GM12873 (cell line): ENCODE results near the gene LTA.
A peak's percentile ranks its signal among the peaks of the same experiment; 100 is the strongest.

Experiments
- TF ChIP-seq, protein P1 (sequence below): IDR thresholded peaks from 2 replicates; pipeline ENCODE4 v1.5.1; 2012; ENCODE audit warnings: low read depth, mild to moderate bottlenecking, moderate library complexity, low read length, control low read depth; ENCODE audit not compliant: insufficient read depth; ENCODE audit errors: missing control alignments

Gene LTA

DNA sequence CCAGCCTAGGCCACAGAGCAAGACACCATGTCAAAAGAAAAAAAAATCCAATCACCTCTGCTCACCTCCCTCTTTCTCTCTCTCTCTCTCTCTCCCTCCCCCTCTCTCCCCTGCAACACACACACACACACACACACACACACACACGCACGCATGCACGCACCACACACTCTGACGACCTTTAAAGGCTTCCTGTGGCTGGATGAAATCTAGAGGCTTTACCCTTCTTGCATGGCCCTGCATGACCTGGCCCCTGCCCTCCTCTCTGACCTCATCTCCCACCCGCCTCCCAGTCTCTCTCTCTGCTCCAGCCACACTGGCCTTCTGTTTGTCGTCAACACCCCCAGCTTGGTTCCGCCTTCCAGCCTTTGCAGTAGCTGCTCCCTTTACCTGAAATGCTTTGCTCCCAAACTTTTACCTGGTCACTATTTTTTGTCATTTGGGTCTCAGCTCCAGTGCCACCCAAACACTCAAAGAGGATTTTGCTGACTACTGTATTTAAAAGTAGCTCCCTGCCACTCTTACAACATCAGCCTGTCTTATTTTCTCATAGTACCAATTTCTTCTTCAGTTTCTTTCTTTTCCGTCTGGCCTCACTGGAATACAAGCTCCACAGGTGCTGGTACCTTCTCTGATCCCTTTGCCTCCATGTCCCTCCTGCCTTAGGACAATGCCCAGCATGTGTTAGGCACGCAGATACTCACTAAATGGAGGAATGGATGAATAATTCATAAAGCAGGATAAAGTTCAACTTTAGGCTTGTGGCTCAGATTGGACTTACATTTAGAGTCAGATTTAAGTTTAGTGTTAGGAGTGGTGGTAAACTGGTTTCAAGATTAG, 4.3 kb upstream of the LTA start:
- TF ChIP-seq, protein P1, sequence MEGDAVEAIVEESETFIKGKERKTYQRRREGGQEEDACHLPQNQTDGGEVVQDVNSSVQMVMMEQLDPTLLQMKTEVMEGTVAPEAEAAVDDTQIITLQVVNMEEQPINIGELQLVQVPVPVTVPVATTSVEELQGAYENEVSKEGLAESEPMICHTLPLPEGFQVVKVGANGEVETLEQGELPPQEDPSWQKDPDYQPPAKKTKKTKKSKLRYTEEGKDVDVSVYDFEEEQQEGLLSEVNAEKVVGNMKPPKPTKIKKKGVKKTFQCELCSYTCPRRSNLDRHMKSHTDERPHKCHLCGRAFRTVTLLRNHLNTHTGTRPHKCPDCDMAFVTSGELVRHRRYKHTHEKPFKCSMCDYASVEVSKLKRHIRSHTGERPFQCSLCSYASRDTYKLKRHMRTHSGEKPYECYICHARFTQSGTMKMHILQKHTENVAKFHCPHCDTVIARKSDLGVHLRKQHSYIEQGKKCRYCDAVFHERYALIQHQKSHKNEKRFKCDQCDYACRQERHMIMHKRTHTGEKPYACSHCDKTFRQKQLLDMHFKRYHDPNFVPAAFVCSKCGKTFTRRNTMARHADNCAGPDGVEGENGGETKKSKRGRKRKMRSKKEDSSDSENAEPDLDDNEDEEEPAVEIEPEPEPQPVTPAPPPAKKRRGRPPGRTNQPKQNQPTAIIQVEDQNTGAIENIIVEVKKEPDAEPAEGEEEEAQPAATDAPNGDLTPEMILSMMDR = no peak

DNA sequence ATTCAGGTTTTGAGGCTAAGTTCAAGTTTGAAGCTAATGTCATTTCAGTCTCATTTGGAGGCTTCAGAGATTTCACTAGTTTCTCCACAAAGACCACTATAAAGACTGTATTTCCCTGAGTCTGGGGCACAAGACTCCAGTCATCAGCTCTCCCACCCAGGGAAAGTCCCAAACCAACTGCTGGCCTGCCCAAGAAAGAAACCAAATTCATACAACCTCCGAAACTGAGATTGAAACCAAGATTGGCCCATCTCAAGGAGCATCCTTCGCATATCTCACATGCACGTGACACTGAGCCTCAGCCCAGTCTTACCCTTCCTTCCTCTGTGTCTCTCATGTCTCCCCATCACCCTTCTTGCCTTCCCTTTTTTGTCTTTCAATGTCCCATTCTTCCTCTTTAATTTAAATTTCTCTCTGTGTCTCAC, 3.5 kb upstream of the LTA start:
- TF ChIP-seq, protein P1 = no peak

DNA sequence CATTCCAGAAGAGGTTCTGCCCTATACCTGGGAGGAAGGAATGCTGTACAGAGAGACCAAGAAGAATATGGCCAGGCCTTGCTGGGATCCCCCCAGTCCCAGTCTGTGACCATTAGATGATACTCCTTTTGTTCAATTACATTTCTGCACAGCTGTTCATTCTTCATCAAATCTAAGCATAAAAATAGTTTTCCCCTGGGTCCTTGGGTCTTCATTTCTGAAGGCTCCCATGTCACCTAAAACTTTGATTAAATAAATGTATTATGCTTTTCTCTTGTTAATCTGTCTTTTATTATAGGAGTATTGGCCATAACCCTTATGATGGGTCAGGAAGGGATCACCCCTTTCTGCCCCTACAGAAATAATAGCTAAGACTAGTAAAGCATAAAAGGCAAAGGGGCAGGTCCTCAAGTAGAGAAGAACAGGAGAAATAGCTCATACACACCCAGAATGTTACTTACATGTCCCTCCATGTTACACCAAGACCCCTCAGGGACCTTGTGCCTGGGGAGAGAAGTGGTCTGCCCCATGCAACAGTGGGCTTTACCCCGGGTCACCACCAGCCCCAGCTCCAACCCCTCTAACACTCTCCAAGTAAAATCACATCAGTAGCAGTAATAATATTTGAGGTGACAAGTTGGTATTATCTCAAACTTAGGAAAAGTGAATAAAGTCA, 2.1 kb upstream of the LTA start:
- TF ChIP-seq, protein P1 = no peak

DNA sequence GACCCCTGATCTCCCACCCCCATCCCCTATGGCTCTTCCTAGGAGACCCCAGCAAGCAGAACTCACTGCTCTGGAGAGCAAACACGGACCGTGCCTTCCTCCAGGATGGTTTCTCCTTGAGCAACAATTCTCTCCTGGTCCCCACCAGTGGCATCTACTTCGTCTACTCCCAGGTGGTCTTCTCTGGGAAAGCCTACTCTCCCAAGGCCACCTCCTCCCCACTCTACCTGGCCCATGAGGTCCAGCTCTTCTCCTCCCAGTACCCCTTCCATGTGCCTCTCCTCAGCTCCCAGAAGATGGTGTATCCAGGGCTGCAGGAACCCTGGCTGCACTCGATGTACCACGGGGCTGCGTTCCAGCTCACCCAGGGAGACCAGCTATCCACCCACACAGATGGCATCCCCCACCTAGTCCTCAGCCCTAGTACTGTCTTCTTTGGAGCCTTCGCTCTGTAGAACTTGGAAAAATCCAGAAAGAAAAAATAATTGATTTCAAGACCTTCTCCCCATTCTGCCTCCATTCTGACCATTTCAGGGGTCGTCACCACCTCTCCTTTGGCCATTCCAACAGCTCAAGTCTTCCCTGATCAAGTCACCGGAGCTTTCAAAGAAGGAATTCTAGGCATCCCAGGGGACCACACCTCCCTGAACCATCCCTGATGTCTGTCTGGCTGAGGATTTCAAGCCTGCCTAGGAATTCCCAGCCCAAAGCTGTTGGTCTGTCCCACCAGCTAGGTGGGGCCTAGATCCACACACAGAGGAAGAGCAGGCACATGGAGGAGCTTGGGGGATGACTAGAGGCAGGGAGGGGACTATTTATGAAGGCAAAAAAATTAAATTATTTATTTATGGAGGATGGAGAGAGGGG, 1.4 kb downstream of the LTA start:
- TF ChIP-seq, protein P1 = no peak

DNA sequence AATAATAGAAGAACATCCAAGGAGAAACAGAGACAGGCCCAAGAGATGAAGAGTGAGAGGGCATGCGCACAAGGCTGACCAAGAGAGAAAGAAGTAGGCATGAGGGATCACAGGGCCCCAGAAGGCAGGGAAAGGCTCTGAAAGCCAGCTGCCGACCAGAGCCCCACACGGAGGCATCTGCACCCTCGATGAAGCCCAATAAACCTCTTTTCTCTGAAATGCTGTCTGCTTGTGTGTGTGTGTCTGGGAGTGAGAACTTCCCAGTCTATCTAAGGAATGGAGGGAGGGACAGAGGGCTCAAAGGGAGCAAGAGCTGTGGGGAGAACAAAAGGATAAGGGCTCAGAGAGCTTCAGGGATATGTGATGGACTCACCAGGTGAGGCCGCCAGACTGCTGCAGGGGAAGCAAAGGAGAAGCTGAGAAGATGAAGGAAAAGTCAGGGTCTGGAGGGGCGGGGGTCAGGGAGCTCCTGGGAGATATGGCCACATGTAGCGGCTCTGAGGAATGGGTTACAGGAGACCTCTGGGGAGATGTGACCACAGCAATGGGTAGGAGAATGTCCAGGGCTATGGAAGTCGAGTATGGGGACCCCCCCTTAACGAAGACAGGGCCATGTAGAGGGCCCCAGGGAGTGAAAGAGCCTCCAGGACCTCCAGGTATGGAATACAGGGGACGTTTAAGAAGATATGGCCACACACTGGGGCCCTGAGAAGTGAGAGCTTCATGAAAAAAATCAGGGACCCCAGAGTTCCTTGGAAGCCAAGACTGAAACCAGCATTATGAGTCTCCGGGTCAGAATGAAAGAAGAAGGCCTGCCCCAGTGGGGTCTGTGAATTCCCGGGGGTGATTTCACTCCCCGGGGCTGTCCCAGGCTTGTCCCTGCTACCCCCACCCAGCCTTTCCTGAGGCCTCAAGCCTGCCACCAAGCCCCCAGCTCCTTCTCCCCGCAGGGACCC, 2.3 kb downstream of the LTA start:
- TF ChIP-seq, protein P1 = peak; percentile 30

DNA sequence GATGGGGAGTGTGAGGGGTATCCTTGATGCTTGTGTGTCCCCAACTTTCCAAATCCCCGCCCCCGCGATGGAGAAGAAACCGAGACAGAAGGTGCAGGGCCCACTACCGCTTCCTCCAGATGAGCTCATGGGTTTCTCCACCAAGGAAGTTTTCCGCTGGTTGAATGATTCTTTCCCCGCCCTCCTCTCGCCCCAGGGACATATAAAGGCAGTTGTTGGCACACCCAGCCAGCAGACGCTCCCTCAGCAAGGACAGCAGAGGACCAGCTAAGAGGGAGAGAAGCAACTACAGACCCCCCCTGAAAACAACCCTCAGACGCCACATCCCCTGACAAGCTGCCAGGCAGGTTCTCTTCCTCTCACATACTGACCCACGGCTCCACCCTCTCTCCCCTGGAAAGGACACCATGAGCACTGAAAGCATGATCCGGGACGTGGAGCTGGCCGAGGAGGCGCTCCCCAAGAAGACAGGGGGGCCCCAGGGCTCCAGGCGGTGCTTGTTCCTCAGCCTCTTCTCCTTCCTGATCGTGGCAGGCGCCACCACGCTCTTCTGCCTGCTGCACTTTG, 3.3 kb downstream of the LTA start, which contains the start of gene TNF:
Gene TNF, plus strand, starts transcription at position 231 of the 567 bp plus-strand sequence. Its CDS starts 177 bp downstream, at position 408.
- TF ChIP-seq, protein P1 = no peak
